A673 (cell line): ENCODE data around the gene SOX6. TPM values are rescaled to one million over a fixed set of nuclear protein-coding genes. Genes with fewer than 3 reads are reported as not detected.

Experiments
- BruUV-seq: library from RNA; stranded (reverse); fragments of 400-500 nt; replicated peaks from 2 replicates; lab custom pipeline; 2021; lab: Mats Ljungman, UMichigan
- CTCF ChIA-PET: fragments of 300-600 bp; sonication (Branson Sonifier 250); formaldehyde crosslinking; loops from one replicate; lab custom pipeline; 2022; ENCODE audit warnings: antibody characterized with exemption; lab: Charles Lee
- POLR2A ChIA-PET: fragments of 300-600 bp; sonication (Branson Sonifier 250); formaldehyde crosslinking; loops from one replicate; lab custom pipeline; 2022; ENCODE audit warnings: antibody characterized with exemption; ENCODE audit not compliant: low non-redundant PET; lab: Charles Lee
- DNase-seq: peaks from one replicate; pipeline ENCODE4 v3.0.0-alpha.2; 2015; ENCODE audit warnings: low spot score
- H3K27ac ChIP-seq: fragments of 200-600 bp; sonication (generic); 2 replicates; pipeline ENCODE4 v1.5.1; 2016; ENCODE audit warnings: mixed run types, low read depth, mild to moderate bottlenecking, mixed read lengths, antibody characterized with exemption, low read length; ENCODE audit not compliant: poor library complexity, severe bottlenecking
- H3K27me3 ChIP-seq: fragments of 200-600 bp; sonication (generic); replicated peaks from 2 replicates; pipeline ENCODE4 v1.6.1; 2017; ENCODE audit warnings: mixed run types, low read depth, mild to moderate bottlenecking, mixed read lengths, antibody characterized with exemption, low read length; ENCODE audit not compliant: insufficient read depth, poor library complexity
- H3K36me3 ChIP-seq: fragments of 200-600 bp; sonication (generic); 2 replicates; pipeline ENCODE4 v1.6.1; 2016; ENCODE audit warnings: mixed run types, mild to moderate bottlenecking, mixed read lengths, antibody characterized with exemption, low read length; ENCODE audit not compliant: insufficient read depth, poor library complexity, severe bottlenecking
- H3K4me1 ChIP-seq: fragments of 200-600 bp; sonication (generic); 2 replicates; pipeline ENCODE4 v1.6.1; 2017; ENCODE audit warnings: mixed run types, mild to moderate bottlenecking, mixed read lengths, antibody characterized with exemption, low read length; ENCODE audit not compliant: insufficient read depth, poor library complexity, severe bottlenecking
- H3K4me3 ChIP-seq: fragments of 200-600 bp; sonication (generic); 2 replicates; pipeline ENCODE4 v1.5.1; 2016; ENCODE audit warnings: low read depth, mixed run types, mild to moderate bottlenecking, mixed read lengths, low read length; ENCODE audit not compliant: poor library complexity, severe bottlenecking
- H3K9me3 ChIP-seq: fragments of 200-600 bp; sonication (generic); 2 replicates; pipeline ENCODE4 v1.6.1; 2016; ENCODE audit warnings: mixed run types, low read depth, mild to moderate bottlenecking, mixed read lengths, antibody characterized with exemption, low read length; ENCODE audit not compliant: poor library complexity, severe bottlenecking
- EZH2 ChIP-seq: fragments of 200-600 bp; sonication (generic); IDR thresholded peaks from 2 replicates; pipeline ENCODE4 v1.6.1; 2017; ENCODE audit warnings: borderline replicate concordance, low read depth, mild to moderate bottlenecking, mixed read lengths, antibody characterized with exemption, low read length; ENCODE audit not compliant: poor library complexity, severe bottlenecking
- intact Hi-C: fragments of 100-400 bp; cut with micrococcal nuclease; formaldehyde crosslinking; loops from one replicate; pipeline ENCODE4 v1.10.0; 2022; ENCODE audit not compliant: unreplicated experiment
- total RNA-seq: library from RNA; stranded (reverse); gene quantifications from 2 replicates; pipeline ENCODE4 v1.2.3, GENCODE V29; 2021
- TF ChIP-seq, protein P1 (sequence below): fragments of 300-800, 200-600 bp; sonication (generic); conservative IDR thresholded peaks from 2 replicates; pipeline ENCODE4 v1.5.1; 2017; ENCODE audit warnings: low read depth, mild to moderate bottlenecking, antibody characterized with exemption, low read length, moderate library complexity, mixed read lengths

SOX6 gene
- total RNA-seq, 1 experiment from 2014 or later = 27.5 TPM

DNA sequence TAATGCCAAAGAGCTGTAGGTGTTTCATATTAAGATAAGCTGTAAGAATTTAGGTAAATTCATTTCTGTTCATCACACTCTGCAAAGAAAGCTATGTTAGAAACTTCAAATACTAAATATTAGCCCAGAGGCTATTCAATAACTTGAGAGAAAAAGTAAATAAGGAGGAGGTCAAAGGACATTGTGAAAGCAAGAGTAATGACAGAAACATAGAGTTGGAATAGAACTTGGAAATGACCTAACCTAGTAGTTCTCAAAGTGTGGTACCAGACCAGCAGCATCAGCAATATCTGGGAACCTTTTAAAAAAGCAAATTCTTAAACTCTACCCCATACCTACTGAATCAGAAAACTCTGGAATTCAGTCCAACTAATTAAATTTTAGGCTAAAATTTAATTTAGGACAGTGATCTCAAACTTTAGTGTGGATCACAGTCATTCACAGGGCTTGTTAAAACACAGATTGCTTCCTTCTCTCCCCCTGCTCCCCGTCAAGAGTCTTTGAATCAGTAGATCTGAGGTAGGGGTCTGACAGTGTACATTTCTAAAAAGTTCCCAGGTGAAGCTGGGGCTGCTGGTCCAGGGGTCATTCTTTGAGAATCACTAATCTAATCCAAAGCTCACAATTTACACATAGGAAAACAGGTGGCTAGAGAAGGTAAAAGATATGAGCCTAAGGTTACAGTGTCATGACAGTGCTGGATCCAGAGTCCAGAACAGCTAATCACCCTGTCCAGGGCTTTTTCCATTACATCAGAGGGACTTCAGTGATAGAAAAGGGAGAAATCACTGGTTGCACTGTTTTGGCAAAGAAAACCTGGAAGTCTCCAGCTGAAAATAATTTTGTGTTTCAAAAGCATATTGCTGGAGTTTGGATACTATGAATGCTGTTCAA lies 241.1 kb downstream of the SOX6 start:
- CTCF ChIA-PET = no interaction called here
- TF ChIP-seq, protein P1, sequence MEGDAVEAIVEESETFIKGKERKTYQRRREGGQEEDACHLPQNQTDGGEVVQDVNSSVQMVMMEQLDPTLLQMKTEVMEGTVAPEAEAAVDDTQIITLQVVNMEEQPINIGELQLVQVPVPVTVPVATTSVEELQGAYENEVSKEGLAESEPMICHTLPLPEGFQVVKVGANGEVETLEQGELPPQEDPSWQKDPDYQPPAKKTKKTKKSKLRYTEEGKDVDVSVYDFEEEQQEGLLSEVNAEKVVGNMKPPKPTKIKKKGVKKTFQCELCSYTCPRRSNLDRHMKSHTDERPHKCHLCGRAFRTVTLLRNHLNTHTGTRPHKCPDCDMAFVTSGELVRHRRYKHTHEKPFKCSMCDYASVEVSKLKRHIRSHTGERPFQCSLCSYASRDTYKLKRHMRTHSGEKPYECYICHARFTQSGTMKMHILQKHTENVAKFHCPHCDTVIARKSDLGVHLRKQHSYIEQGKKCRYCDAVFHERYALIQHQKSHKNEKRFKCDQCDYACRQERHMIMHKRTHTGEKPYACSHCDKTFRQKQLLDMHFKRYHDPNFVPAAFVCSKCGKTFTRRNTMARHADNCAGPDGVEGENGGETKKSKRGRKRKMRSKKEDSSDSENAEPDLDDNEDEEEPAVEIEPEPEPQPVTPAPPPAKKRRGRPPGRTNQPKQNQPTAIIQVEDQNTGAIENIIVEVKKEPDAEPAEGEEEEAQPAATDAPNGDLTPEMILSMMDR = no peak

DNA sequence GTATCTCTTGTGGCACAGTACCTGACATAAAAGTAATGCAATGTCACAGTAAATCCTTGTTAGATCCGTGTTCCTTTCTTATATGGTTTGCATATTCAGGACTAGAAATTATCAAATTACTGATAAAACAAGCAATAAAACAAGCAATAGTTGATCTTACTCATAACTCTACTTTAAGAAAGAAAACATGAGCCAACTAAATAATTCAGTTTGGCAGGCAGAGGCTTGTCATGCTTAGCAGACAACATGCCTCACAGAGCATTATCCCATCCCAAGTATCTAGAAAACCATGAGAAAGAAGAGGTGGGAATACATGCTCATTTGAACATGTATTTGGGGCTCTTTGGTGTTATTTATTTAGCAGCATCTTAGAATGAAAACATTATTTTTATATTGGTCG lies 241.9 kb downstream of the SOX6 start:
- intact Hi-C loops = no loop called here
- Histone ChIP-seq H3K36me3 (no peaks in the 10 kb centered on the region), H3K4me1 (peaks cover 40% of the 10 kb centered on the region), H3K27me3 (no peaks in the 10 kb centered on the region), H3K9me3 (no peaks in the 10 kb centered on the region), H3K4me3 (no peak overlapping the region), H3K27ac (no peak overlapping the region)
- no peak for DNase-seq
- CTCF ChIA-PET = no interaction called here
- no TSS peak for BruUV-seq
- POLR2A ChIA-PET = no interaction called here
- TF ChIP-seq EZH2 = no peak
- TF ChIP-seq, protein P1 = no peak

More for the DNA sequence above, 241.1 kb downstream of the SOX6 start:
- no peaks in the 10 kb centered on the region for H3K9me3 ChIP-seq
- intact Hi-C loops = no loop called here
- no peaks in the 10 kb centered on the region for H3K36me3 ChIP-seq
- H3K27ac ChIP-seq = no peak overlapping the region
- POLR2A ChIA-PET = no interaction called here
- no TSS peak for BruUV-seq
- H3K27me3 ChIP-seq = no peaks in the 10 kb centered on the region
- DNase-seq = no peak
- no peak overlapping the region for H3K4me3 ChIP-seq
- peaks cover 44% of the 10 kb centered on the region for H3K4me1 ChIP-seq

DNA sequence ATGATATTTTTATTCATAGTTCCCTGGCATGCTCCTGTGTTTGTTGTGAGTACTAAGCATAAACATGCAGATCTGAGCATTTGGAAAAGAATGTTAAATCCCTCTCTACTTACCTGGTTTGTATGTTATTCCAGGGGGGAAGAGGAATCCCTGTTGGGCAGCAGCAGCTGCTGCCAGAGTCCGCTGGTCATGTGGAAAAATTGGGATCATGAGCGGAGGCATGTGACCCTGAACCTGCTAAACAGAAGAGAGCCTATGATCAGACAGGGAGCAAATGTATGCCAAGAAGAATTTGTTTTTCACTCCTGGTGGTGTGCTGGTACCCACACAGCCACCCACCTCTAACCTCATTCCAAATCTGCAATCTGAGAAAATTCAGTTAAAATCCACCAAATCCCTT lies 244.7 kb downstream of the SOX6 start:
- DNase-seq = no peak
- no TSS peak for BruUV-seq
- no peak overlapping the region for H3K4me3 ChIP-seq
- intact Hi-C loops = no loop called here
- H3K9me3 ChIP-seq = no peaks in the 10 kb centered on the region
- CTCF ChIA-PET = no interaction called here
- H3K27me3 ChIP-seq = no peaks in the 10 kb centered on the region
- POLR2A ChIA-PET = no interaction called here
- no peak for TF ChIP-seq EZH2
- TF ChIP-seq, protein P1 = no peak
- no peak overlapping the region for H3K27ac ChIP-seq
- peaks cover 28% of the 10 kb centered on the region for H3K4me1 ChIP-seq
- H3K36me3 ChIP-seq = no peaks in the 10 kb centered on the region
